ENCODE results near the gene RBM4B. TPM values are rescaled to one million over a fixed set of nuclear protein-coding genes. Genes with fewer than 3 reads are reported as not detected.

Gene RBM4B
- total RNA-seq, 2 experiments from 2014 or later = 29.1 to 38.3 TPM

- TF ChIP-seq, protein P1, sequence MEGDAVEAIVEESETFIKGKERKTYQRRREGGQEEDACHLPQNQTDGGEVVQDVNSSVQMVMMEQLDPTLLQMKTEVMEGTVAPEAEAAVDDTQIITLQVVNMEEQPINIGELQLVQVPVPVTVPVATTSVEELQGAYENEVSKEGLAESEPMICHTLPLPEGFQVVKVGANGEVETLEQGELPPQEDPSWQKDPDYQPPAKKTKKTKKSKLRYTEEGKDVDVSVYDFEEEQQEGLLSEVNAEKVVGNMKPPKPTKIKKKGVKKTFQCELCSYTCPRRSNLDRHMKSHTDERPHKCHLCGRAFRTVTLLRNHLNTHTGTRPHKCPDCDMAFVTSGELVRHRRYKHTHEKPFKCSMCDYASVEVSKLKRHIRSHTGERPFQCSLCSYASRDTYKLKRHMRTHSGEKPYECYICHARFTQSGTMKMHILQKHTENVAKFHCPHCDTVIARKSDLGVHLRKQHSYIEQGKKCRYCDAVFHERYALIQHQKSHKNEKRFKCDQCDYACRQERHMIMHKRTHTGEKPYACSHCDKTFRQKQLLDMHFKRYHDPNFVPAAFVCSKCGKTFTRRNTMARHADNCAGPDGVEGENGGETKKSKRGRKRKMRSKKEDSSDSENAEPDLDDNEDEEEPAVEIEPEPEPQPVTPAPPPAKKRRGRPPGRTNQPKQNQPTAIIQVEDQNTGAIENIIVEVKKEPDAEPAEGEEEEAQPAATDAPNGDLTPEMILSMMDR (conservative IDR thresholded peaks at IDR 0.05; ENCODE audit: low read length) = no peak
- TF ChIP-seq EZH2phosphoT487 (IDR thresholded peaks at IDR 0.05; ENCODE audit: borderline replicate concordance, low read depth, low read length) = no peak
- POLR2A ChIA-PET = interaction anchor here (0.9 to 2.5 kb wide), 5 partner anchors 8 to 131 kb away, joined by 3 to 11 read pairs (median 4); partner anchors contain the start of genes ACTN3 and ZDHHC24
- Histone ChIP-seq H3K4me3 (ENCODE audit: low read depth, low read length, poor library complexity, severe bottlenecking) (peak overlapping the region; percentile 77), H3K4me1 (ENCODE audit: insufficient read depth, low read length, poor library complexity, severe bottlenecking) (peaks cover 49% of the 10 kb centered on the region), H4K20me1 (ENCODE audit: insufficient read depth, low read length) (peaks cover 14% of the 10 kb centered on the region; the same call in 1 of the 2 replicates), H3K4me2 (ENCODE audit: low read length) (peak overlapping the region; percentile 93), H3K79me2 (ENCODE audit: insufficient read depth, low read depth, low read length) (peaks cover 57% of the 10 kb centered on the region), H3K9me2 (ENCODE audit: insufficient read depth, low read length) (no peaks in the 10 kb centered on the region), H3K9me3 (ENCODE audit: low read length) (no peaks in the 10 kb centered on the region), H2AFZ (ENCODE audit: low read length) (no peak overlapping the region), H3K27ac (ENCODE audit: low read depth, low read length, poor library complexity, severe bottlenecking) (peak overlapping the region; percentile 87), H3K36me3 (ENCODE audit: insufficient read depth, low read length) (peaks cover 28% of the 10 kb centered on the region)
- peak; percentile 47 for DNase-seq (ENCODE audit: low spot score)
- intact Hi-C loops (cut with micrococcal nuclease; ENCODE audit: unreplicated experiment) = loop anchor here (2.0 to 5.0 kb wide), 2 partner anchors 38 to 84 kb away; partner anchors contain the start of genes CCDC87, CCS and RBM4
- no TSS peak for BruUV-seq (replicated peaks)
- CTCF ChIA-PET (ENCODE audit: unreplicated experiment) = interaction anchor here (0.9 kb wide), 1 partner anchor 31 kb away, joined by 3 read pairs; no protein-coding TSS in a partner anchor
These were observed 1.3 kb downstream of the RBM4B start for GRCh38 chr11:66676282-66676919.

- intact Hi-C loops (cut with micrococcal nuclease; ENCODE audit: unreplicated experiment) = loop anchor here (5.0 kb wide), 1 partner anchor 83 kb away; the partner anchor contains the start of genes CCDC87 and CCS
- Histone ChIP-seq H3K79me2 (ENCODE audit: insufficient read depth, low read depth, low read length) (peaks cover 69% of the 10 kb centered on the region), H3K27ac (ENCODE audit: low read depth, low read length, poor library complexity, severe bottlenecking) (no peak overlapping the region), H4K20me1 (ENCODE audit: insufficient read depth, low read length) (peaks cover 14% of the 10 kb centered on the region; the same call in 1 of the 2 replicates), H3K4me2 (ENCODE audit: low read length) (peak overlapping the region; percentile 93), H2AFZ (ENCODE audit: low read length) (no peak overlapping the region), H3K9me2 (ENCODE audit: insufficient read depth, low read length) (no peaks in the 10 kb centered on the region), H3K4me1 (ENCODE audit: insufficient read depth, low read length, poor library complexity, severe bottlenecking) (peaks cover 49% of the 10 kb centered on the region), H3K9me3 (ENCODE audit: low read length) (no peaks in the 10 kb centered on the region), H3K4me3 (ENCODE audit: low read depth, low read length, poor library complexity, severe bottlenecking) (peak overlapping the region; percentile 77), H3K36me3 (ENCODE audit: insufficient read depth, low read length) (peaks cover 38% of the 10 kb centered on the region)
- POLR2A ChIA-PET = interaction anchor here (0.5 to 4.3 kb wide), 4 partner anchors 8 to 471 kb away, joined by 3 to 17 read pairs (median 4); partner anchors contain the start of gene RBM4
- TF ChIP-seq EZH2phosphoT487 (IDR thresholded peaks at IDR 0.05; ENCODE audit: borderline replicate concordance, low read depth, low read length) = no peak
- TF ChIP-seq, protein P1 (conservative IDR thresholded peaks at IDR 0.05; ENCODE audit: low read length) = no peak
- CTCF ChIA-PET (ENCODE audit: unreplicated experiment) = no interaction called here
- no TSS peak for BruUV-seq (replicated peaks)
- peak; percentile 32 for DNase-seq (ENCODE audit: low spot score)
These were observed 2.6 kb downstream of the RBM4B start for GRCh38 chr11:66674964-66675602.

Measured in OCI-LY7 (cell line).